NCI-H187 treated with DMSO at 0.1 percent for 48 hours (cell line): ENCODE results near the gene CXorf65.
A peak's percentile ranks its signal among the peaks of the same experiment; 100 is the strongest.

Source experiments
- DNase-seq: peaks from one replicate; lab custom pipeline; 2025; lab: John Stamatoyannopoulos, UW

Gene CXorf65

GRCh38 chrX:71107245-71107644 lies 705 bp upstream of the CXorf65 start:
- no peak for DNase-seq

- DNase-seq, result no peak
These were observed 912 bp downstream of the CXorf65 start for GRCh38 chrX:71105628-71106027.

- no peak for DNase-seq
These were observed 3.2 kb downstream of the CXorf65 start for GRCh38 chrX:71103110-71103983.

- DNase-seq, result no peak
These were observed 4.2 kb downstream of the CXorf65 start for GRCh38 chrX:71102292-71102691.

GRCh38 chrX:71100581-71101505 lies 5.7 kb downstream of the CXorf65 start:
- DNase-seq, result no peak

- no peak for DNase-seq
These were observed 6.8 kb downstream of the CXorf65 start for GRCh38 chrX:71099736-71100135.

GRCh38 chrX:71098951-71099506 lies 7.5 kb downstream of the CXorf65 start:
- DNase-seq, result no peak

GRCh38 chrX:71098302-71098701 lies 8.2 kb downstream of the CXorf65 start:
- no peak for DNase-seq

- no peak for DNase-seq
These were observed 9.8 kb downstream of the CXorf65 start for GRCh38 chrX:71096760-71097032.

GRCh38 chrX:71095981-71096759 lies 10.4 kb downstream of the CXorf65 start:
- no peak for DNase-seq

GRCh38 chrX:71095555-71095980 lies 11.0 kb downstream of the CXorf65 start, which contains the start of gene FOXO4:
Gene FOXO4 (plus strand): TSS chrX:71095851. CDS start chrX:71096529, 678 bp downstream.
- DNase-seq, result peak; percentile 11

- no peak for DNase-seq
These were observed 11.5 kb downstream of the CXorf65 start for GRCh38 chrX:71095033-71095432.

GRCh38 chrX:71091263-71091662 lies 15.3 kb downstream of the CXorf65 start:
- DNase-seq, result no peak

- no peak for DNase-seq
These were observed 20.6 kb downstream of the CXorf65 start for GRCh38 chrX:71085900-71086299.

GRCh38 chrX:71082822-71083221 lies 23.7 kb downstream of the CXorf65 start:
- no peak for DNase-seq

- no peak for DNase-seq
These were observed 24.4 kb downstream of the CXorf65 start for GRCh38 chrX:71082124-71082647.

- DNase-seq, result no peak
These were observed 25.0 kb downstream of the CXorf65 start for GRCh38 chrX:71081330-71082123.

- no peak for DNase-seq
These were observed 36.0 kb downstream of the CXorf65 start for GRCh38 chrX:71070531-71070930.

- DNase-seq, result peak; percentile 62
These were observed 38.3 kb downstream of the CXorf65 start, which contains the start of gene SNX12 for GRCh38 chrX:71068044-71068918. Gene SNX12 (minus strand): TSS chrX:71068334. CDS start chrX:71068306, 28 bp downstream.

- DNase-seq, result no peak
These were observed 38.9 kb downstream of the CXorf65 start for GRCh38 chrX:71067712-71068043.
